ENCODE results near the gene PLPPR5.
"Not testable (repeated sequence)": the region's sequence is repeated elsewhere in the genome, so short reads cannot be mapped to it uniquely, and the experiment has no call there.

Gene PLPPR5

GRCh38 chr1:99004861-99005442, at the start of gene PLPPR5:
Gene PLPPR5 (minus strand): TSS chr1:99004861. CDS start chr1:99004671, 190 bp downstream.
- in situ Hi-C loops (cut with MboI; ENCODE audit: low sequenced_read_pairs), result no loop called here

- in situ Hi-C loops (cut with MboI; ENCODE audit: low sequenced_read_pairs), result no loop called here
Observed at GRCh38 chr1:99051611-99052283, 47.1 kb upstream of the PLPPR5 start.

GRCh38 chr1:99049745-99050144, 45.1 kb upstream of the PLPPR5 start:
- in situ Hi-C loops (cut with MboI; ENCODE audit: low sequenced_read_pairs), result no loop called here

- in situ Hi-C loops (cut with MboI; ENCODE audit: low sequenced_read_pairs), result not testable (repeated sequence)
Observed at GRCh38 chr1:99036746-99037145, 32.1 kb upstream of the PLPPR5 start.

- in situ Hi-C loops (cut with MboI; ENCODE audit: low sequenced_read_pairs), result no loop called here
Observed at GRCh38 chr1:99018313-99018712, 13.7 kb upstream of the PLPPR5 start.

- in situ Hi-C loops (cut with MboI; ENCODE audit: low sequenced_read_pairs), result no loop called here
Observed at GRCh38 chr1:99017655-99018054, 13.0 kb upstream of the PLPPR5 start.

GRCh38 chr1:99010679-99011078, 6.0 kb upstream of the PLPPR5 start:
- in situ Hi-C loops (cut with MboI; ENCODE audit: low sequenced_read_pairs), result no loop called here

GRCh38 chr1:99007366-99007765, 2.7 kb upstream of the PLPPR5 start:
- in situ Hi-C loops (cut with MboI; ENCODE audit: low sequenced_read_pairs), result no loop called here

- in situ Hi-C loops (cut with MboI; ENCODE audit: low sequenced_read_pairs), result no loop called here
Observed at GRCh38 chr1:99005537-99005942, 879 bp upstream of the PLPPR5 start.

- in situ Hi-C loops (cut with MboI; ENCODE audit: low sequenced_read_pairs), result no loop called here
Observed at GRCh38 chr1:99004254-99004860, 304 bp downstream of the PLPPR5 start.

GRCh38 chr1:99003581-99004253, 944 bp downstream of the PLPPR5 start:
- in situ Hi-C loops (cut with MboI; ENCODE audit: low sequenced_read_pairs), result no loop called here

GRCh38 chr1:98992844-98993243, 11.8 kb downstream of the PLPPR5 start:
- in situ Hi-C loops (cut with MboI; ENCODE audit: low sequenced_read_pairs), result no loop called here

GRCh38 chr1:98991127-98992012, 13.3 kb downstream of the PLPPR5 start:
- in situ Hi-C loops (cut with MboI; ENCODE audit: low sequenced_read_pairs), result no loop called here

GRCh38 chr1:98989556-98989907, 15.1 kb downstream of the PLPPR5 start:
- in situ Hi-C loops (cut with MboI; ENCODE audit: low sequenced_read_pairs), result no loop called here

GRCh38 chr1:98988904-98989555, 15.6 kb downstream of the PLPPR5 start:
- in situ Hi-C loops (cut with MboI; ENCODE audit: low sequenced_read_pairs), result no loop called here

- in situ Hi-C loops (cut with MboI; ENCODE audit: low sequenced_read_pairs), result no loop called here
Observed at GRCh38 chr1:98985687-98986086, 19.0 kb downstream of the PLPPR5 start.

GRCh38 chr1:98981917-98982513, 22.6 kb downstream of the PLPPR5 start:
- in situ Hi-C loops (cut with MboI; ENCODE audit: low sequenced_read_pairs), result no loop called here

- in situ Hi-C loops (cut with MboI; ENCODE audit: low sequenced_read_pairs), result no loop called here
Observed at GRCh38 chr1:98979463-98979862, 25.2 kb downstream of the PLPPR5 start.

- in situ Hi-C loops (cut with MboI; ENCODE audit: low sequenced_read_pairs), result no loop called here
Observed at GRCh38 chr1:98975810-98976209, 28.9 kb downstream of the PLPPR5 start.

- in situ Hi-C loops (cut with MboI; ENCODE audit: low sequenced_read_pairs), result no loop called here
Observed at GRCh38 chr1:98975113-98975512, 29.5 kb downstream of the PLPPR5 start.

Measured in HL-60/S4 treated with retinoic acid at 250 ng/mL for 4 days and 3 days (cell line).